IPS-18c (cell line): ENCODE measurements around the gene CBX8.
"Not testable (repeated sequence)": the region's sequence is repeated elsewhere in the genome, so short reads cannot be mapped to it uniquely, and the experiment has no call there.

Source experiments
- H3K4me3 ChIP-seq: 2 replicates; pipeline ENCODE4 v1.7.0; 2013; ENCODE audit warnings: low read depth, mild to moderate bottlenecking, low read length, moderate library complexity; ENCODE audit not compliant: insufficient read depth
- H3K9me3 ChIP-seq: one replicate; pipeline ENCODE4 v1.6.1; 2013; ENCODE audit warnings: mild to moderate bottlenecking, low read length, moderate library complexity; ENCODE audit not compliant: control insufficient read depth, insufficient read depth

CBX8 gene

DNA sequence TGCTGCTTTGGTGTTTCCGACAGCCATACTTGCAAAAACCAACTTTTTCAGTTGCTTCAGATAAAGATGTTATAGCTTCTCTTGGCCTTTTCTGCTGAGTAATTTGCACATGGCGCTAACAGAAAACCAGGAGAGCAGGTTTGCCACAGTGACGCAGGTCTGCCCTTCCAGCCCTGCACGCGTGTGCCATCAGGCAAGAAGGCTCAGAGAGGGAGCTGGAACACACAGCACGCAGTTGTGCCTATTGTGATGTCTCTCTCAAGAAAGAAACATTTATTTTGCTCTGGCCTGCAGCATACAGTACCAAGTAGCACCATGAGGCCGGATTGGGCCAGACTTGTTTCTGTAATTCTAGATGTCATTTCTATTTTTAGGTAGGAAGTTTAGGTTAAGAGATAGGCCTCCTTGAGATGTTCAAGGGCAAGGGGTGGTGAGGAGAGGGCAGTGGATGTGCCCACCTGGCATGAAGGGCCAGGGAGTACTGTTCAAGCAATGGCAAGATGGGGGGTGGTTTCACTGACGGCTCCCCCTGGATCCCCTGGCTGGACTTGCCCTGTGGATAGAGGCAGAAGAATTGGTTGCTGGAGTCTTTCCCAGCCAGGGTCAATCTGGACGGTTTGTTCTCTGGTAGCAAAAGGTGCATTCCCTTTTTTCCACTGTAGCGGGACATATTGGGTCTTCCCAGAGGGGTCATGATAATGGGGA, 17.1 kb downstream of the CBX8 start:
- Histone ChIP-seq H3K4me3 (peak overlapping the region; percentile 85; the same call in 1 of the 2 replicates), H3K9me3 (no peaks in the 10 kb centered on the region)

DNA sequence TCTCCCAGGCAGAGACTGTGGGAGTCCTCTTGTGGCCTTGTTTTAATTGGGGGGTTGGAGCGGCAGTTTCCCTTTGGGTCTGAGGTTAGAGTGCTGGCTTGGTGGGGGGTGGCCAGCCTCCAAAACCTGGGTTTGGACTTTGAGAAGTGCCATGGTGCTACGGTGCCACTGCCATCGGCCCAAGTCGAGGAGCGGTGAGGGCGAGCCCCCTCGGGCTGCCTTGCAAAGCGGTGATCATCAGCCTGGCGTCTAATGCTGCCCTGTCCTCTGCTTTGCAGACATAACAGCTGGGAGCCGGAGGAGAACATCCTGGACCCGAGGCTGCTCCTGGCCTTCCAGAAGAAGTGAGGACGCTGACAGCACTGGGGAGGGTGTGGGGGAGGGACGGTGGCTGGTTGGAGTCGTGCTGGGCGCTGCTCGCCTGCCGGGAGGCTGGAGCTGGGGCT, 17.8 kb downstream of the CBX8 start:
- peak overlapping the region; percentile 85 for H3K4me3 ChIP-seq

DNA sequence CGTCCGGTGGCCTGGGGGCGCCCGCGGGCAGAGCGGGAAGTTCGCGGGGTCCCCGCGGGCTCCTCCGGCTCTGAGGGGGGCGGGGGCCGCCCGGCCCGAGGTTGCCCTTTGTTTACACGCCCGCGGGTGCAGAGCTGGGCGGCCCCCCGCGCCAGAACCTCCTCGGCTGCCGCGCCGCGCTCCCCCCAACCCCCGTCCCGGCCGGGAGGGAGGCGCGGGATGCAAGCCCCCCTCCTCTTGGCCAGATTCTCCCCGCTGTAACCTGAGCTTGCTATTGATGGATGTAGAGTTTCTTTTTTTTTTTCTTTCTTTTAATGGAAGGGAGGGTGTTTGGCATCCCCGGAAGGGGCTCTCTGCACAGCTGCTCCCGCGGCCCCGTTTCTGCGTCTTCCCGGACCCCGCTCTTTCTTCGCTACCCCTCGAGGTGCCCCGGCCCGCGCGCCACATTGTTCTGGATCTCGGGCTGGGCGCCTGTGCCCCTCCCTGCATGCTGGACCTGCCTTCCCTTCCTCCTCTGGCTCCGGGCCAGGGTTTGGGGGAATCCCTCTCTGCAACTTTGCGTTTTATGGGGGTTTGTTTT, 18.3 kb downstream of the CBX8 start:
- Histone ChIP-seq H3K9me3 (no peaks in the 10 kb centered on the region), H3K4me3 (peak overlapping the region; percentile 85)

More for the DNA sequence above, 17.8 kb downstream of the CBX8 start:
- no peaks in the 10 kb centered on the region for H3K9me3 ChIP-seq

DNA sequence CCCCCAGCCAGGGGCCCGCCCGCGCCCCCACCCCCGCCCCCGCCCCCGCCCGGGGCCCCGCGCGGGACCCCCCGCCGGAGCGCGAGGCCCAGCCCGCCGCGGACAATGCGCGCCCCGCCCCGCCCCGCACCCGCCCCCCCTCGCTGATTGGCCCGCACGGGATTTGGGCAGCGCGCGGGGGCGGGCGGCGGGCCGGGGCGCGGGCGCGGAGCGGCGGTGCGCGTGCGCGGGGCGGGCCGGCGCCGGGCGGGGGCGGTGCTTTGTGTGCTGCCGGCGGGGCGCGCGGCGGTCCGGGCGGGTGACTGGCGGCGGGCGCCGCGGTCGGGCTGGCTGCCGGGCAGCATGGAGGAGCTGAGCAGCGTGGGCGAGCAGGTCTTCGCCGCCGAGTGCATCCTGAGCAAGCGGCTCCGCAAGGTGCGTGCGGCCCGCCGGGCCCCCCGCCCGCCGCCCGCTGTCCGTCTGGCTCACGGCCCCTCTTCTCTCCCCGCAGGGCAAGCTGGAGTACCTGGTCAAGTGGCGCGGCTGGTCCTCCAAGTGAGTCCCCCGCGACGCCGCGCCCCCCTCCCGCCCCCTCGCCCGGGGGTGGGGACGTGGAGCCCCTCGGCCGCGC, 18.9 kb downstream of the CBX8 start, which contains the start of gene CBX2:
TSS of gene CBX2 (plus strand) at position 255 of the 610 bp plus-strand sequence. CDS start at position 343, 88 bp downstream.
- Histone ChIP-seq H3K4me3 (peak within 1 kb of the TSS; percentile 85), H3K9me3 (no peaks in the 10 kb centered on the region)

- H3K9me3 ChIP-seq: no peaks in the 10 kb centered on the region
- H3K4me3 ChIP-seq: peak overlapping the region; percentile 53
These were observed 19.6 kb downstream of the CBX8 start for GRCh38 chr17:79777120-79777893.

GRCh38 chr17:79776376-79777119, 20.3 kb downstream of the CBX8 start:
- Histone ChIP-seq H3K9me3 (no peaks in the 10 kb centered on the region), H3K4me3 (peak overlapping the region; percentile 53; the same call in 1 of the 2 replicates)

DNA sequence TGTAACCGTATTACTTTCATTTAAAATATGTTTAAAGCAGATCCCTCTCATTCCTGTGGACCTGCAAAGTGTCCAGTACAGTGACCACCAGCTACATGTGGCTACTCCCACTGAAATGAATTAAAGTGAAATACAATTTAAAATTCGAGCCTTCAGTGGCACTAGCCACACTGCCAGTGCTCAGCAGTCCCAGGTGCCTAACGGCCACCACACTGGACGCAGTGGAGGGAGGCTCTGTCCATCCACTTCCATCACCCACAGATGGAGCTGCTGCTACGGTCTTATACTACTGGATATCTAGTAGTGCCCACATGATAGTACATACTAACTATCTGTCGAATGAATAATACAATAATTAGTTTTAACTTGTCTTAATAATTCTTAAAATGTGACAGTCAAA, 21.2 kb downstream of the CBX8 start:
- Histone ChIP-seq H3K9me3 (no peaks in the 10 kb centered on the region), H3K4me3 (no peak overlapping the region)

DNA sequence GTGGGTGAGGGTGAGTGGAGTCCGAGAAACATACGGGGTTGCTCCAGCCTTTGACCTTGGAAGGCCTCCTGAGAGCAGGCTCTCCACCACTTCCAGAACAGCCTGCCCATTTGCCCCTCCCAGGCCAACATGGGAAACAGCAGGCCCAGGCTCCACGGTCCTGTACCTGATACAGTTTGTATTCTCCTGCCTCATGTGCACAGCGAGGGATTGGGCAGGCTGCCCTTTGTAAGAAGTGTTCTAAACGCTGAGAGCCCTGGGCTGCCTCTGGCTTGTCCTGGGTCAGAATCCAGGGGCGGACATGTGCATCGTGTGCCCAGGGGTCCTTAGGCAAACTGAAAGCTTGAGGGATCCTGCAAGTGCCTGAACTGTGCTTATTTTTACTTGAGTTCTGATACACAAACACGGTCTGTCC, 22.3 kb downstream of the CBX8 start:
- Histone ChIP-seq H3K9me3 (no peaks in the 10 kb centered on the region), H3K4me3 (no peak overlapping the region)

DNA sequence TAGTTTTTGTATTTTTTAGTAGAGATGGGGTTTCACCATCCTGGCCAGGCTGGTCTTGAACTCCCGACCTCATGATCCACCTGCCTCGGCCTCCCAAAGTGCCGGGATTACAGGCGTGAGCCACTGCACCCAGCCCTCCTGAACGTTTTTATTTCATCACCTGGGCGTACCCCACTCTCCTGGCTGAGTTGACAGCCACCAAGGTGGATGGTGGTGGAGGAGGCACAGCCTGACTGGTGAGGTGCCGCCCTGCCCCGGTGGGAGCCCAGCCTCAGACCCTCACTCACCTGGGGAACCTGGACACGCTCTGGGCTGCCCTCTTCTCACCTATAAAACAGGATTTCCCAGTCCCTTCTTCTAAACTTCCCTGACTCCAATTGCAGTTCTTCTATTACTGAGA, 24.2 kb downstream of the CBX8 start:
- H3K9me3 ChIP-seq, H3K4me3 ChIP-seq: not testable (repeated sequence)

- Histone ChIP-seq H3K9me3 (no peaks in the 10 kb centered on the region), H3K4me3 (no peak overlapping the region)
These were observed 25.6 kb downstream of the CBX8 start for GRCh38 chr17:79771276-79771675.

DNA sequence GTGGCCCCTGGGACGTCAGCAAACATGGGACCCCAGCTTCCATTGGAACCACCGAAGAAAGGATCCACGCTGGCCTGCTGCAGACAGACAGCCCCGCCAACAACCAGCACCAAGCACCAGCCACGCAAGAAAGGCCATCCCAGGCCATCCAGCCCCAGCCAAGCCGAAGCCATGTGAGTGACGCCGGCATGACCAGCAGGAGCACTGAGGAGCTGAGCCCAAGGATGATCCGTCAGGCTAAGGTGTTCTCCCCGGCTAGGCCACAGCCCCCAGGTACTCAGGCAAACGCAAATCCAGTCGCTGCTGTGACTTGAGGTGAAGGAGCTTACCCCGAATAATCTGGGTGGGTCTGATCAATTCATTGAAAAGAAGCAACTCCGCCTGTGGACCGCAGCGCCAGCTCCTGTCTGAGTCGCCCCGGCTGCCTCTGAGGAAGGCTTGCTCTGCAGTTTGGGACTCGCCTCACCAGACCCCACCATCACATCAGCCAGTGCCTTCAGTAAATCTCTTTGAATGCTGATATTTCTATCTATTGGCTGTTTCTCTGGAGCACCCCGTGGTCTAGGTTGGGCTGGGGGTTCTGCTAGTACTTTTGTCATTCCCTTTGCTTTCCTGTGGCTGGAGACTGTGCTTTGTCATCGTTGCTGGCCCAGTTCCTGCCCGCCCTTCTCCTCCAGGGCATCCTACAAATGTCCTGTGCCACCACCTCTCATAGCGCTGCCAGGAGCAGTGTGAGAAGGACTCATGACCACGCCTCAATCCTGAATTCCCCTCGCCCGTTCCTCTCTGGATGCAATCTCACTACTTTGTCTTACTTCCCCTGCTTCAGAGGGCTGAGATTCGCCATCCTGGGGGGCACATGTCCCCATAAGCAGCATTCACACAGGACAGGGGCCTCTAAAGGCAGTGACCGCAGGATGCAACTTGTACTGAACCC, 27.0 kb downstream of the CBX8 start:
- Histone ChIP-seq H3K9me3 (no peaks in the 10 kb centered on the region), H3K4me3 (no peak overlapping the region)

GRCh38 chr17:79765708-79766107, 31.2 kb downstream of the CBX8 start:
- H3K4me3 ChIP-seq: no peak overlapping the region
- H3K9me3 ChIP-seq: no peaks in the 10 kb centered on the region

DNA sequence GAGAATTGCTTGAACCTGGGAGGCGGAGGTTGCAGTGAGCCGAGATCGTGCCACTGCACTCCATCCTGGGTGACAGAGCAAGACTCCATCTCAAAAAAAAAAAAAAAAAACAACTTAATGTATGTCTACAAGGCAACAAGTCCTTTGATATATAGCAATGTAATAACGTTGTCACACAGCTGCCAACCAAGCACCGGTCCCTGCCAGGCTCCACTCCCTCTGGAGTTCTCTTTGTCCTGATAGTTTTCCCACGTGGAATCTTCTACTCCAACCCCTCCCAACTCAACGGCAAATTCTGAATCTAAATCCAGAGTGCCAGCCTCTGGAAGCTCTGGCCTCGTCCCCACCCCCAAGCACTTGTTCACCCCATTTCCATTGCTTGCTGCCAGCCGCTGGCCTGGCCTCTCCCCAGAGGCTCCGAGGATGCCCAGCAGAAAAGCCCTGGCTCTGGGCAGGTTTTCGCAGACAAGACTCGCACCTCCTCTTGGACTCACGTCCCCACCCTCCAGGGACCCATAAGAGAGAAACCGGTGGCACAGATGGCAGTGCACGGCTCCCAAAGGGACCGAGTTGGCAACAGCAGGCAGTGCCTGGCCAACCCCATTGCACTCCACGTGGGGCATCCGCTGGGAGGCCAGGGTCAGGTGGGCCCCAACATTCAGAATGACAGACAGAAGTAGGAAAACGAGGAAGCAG, 34.8 kb downstream of the CBX8 start:
- Histone ChIP-seq H3K4me3 (no peak overlapping the region), H3K9me3 (no peaks in the 10 kb centered on the region)

GRCh38 chr17:79760197-79760906, 36.5 kb downstream of the CBX8 start:
- no peak overlapping the region; the same call in 1 of the 2 replicates for H3K4me3 ChIP-seq
- H3K9me3 ChIP-seq: no peaks in the 10 kb centered on the region

- Histone ChIP-seq H3K4me3 (no peak overlapping the region), H3K9me3 (no peaks in the 10 kb centered on the region)
These were observed 38.6 kb downstream of the CBX8 start for GRCh38 chr17:79758271-79758670.
